Activated naive CD4-positive, alpha-beta T cell (primary cell): Measurements from ENCODE around the gene PHLDB1.

Experiments used
- DNase-seq, 4 experiments: peaks; one replicate each; lab custom pipeline; 2025; lab: John Stamatoyannopoulos, UW

The PHLDB1 gene

GRCh38 chr11:118621784-118622375 is 14.5 kb downstream of the PHLDB1 start:
- no peak for DNase-seq

DNA sequence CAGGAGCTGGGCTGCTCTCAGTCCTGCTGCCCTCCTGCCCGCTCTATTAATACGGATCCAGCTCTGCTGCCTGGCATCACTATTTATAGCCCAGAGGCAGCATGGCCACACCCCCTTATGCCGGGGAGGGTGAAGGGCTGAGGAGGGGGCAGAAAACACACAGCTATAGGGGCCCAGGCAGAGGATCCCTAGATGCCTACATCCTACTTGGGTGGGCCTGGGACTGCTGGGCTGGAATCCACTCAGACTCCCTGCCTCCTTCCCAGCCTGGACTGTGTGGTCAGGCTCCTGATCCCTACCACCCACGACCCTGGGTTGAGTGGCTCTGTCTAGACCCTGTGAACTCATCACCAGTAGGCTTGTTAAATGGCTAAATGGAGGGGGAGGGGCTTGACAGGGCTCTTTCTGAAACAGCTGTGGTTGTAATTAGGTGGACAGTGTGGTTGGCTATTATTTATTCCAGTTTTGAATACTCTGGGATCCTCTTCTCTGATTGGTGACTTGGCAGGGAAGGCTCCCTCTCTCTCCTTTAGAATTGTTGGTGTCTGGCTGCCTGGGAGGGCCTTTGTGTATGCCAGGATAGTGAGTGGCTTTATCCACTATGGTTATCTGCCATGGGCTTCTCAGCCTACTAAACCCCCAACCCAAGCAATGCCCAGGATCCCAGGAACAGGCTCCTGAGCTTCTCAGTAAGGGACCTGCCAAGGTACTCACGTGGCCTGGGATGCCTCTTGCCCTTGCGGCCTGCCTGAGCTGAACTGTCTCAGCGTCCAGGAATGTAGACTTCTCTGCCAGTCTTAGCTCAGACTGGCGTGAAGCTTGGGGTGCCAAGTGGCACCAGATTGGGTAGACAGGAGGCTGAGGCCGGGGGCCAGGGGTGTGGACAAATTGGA is 15.2 kb downstream of the PHLDB1 start:
- no peak for DNase-seq

DNA sequence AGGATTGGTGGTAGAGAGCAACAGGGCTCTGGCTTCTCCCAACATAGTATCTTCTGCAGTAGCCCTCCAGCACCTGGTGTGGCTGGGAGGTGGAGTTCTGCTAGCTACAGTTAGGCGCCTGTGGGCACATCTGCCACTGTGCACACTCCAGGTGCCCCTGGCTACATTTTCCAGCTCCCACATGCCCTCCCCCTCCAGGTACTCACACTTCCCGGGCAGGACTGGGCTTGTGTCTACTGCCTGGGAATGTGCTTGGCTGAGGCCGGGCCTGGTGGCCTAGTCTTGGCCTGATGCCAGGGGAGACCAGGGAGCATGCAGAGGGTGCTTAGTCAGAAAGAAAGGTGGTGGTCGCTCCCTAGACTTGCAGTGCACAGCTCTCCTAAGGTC is 15.8 kb downstream of the PHLDB1 start:
- no peak for DNase-seq

- DNase-seq: no peak
Measured at GRCh38 chr11:118625036-118625690, 17.7 kb downstream of the PHLDB1 start.

DNA sequence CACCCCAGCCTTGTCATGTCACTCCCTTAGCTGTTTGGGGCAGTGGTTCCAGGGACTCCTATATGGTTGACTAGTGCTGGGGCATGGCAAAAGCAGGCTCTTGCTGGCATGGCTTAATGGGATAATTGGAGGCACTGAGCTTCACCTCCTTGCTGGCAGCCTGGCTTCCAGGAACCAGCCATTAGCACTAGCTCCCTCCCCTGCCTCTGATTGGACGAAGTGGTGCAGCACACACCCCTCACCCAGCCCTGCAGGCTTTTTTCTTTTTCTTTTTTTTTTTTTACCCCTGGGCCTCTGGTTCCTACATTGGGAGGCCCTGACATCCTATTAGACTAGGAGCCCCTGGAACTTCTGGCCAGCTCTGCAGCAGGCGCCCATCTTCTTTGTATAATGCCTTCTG is 18.6 kb downstream of the PHLDB1 start:
- no peak for DNase-seq

- DNase-seq: no peak
Measured at GRCh38 chr11:118627566-118627965, 20.2 kb downstream of the PHLDB1 start.

DNA sequence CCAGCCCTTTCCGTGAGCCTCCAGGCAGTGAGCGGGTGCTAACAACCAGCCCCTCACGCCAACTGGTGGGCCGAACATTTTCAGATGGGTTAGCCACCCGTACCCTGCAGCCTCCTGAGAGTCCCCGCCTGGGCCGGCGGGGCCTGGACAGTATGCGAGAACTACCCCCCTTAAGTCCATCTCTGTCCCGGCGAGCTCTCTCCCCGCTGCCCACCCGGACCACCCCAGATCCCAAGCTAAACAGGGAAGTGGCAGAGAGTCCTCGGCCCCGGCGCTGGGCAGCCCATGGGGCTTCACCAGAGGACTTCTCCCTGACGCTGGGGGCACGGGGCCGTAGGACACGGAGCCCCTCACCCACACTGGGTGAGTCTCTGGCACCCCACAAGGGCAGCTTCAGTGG is 20.6 kb downstream of the PHLDB1 start:
- DNase-seq: no peak

- DNase-seq: no peak
Measured at GRCh38 chr11:118628432-118628831, 21.0 kb downstream of the PHLDB1 start.

- no peak for DNase-seq
Measured at GRCh38 chr11:118628861-118629549, 21.6 kb downstream of the PHLDB1 start.

DNA sequence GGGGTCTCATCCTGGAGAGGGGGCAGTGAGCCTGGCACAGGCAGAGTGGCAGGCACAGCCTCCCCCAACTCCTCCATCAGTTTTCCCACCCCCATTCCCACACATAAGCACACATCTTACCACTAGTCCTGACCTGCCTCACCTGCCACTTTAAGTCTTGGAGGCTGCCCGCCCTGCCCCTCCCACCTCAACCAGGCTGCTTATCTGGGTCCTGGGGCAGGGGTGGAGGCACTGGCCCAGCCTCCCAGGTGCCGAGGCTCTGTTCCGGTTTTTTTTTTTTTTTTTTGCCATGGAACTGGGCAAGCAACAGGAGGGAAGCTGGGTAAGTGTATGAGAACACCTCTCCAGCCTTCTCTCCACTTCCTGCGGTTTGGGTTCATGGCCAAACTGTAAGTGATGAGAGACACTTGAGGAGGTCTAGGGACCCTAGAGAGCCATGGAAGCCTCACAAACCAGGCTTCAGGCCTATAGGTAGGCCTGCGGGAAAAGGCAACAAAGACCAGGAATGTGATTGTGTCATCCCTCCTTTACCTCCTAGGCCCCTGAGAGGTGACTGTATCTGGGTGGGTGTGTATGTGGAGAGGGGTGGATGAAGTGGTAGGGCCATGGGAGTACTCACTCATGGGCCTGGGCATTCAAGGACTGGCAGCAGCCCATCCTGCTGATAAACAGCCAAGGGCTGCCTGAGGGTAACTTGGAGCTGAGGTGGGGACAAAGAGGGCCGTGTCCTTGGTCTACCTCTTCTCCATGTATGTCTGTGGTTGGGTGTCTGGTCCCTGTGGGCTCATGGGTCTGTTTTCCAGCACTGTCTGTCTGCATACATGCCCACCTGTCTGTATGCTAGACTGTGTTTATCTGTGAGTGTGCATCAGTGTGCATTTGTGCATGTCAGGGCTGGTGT is 22.6 kb downstream of the PHLDB1 start:
- DNase-seq: no peak

- DNase-seq: no peak
Measured at GRCh38 chr11:118631142-118631909, 23.9 kb downstream of the PHLDB1 start.

DNA sequence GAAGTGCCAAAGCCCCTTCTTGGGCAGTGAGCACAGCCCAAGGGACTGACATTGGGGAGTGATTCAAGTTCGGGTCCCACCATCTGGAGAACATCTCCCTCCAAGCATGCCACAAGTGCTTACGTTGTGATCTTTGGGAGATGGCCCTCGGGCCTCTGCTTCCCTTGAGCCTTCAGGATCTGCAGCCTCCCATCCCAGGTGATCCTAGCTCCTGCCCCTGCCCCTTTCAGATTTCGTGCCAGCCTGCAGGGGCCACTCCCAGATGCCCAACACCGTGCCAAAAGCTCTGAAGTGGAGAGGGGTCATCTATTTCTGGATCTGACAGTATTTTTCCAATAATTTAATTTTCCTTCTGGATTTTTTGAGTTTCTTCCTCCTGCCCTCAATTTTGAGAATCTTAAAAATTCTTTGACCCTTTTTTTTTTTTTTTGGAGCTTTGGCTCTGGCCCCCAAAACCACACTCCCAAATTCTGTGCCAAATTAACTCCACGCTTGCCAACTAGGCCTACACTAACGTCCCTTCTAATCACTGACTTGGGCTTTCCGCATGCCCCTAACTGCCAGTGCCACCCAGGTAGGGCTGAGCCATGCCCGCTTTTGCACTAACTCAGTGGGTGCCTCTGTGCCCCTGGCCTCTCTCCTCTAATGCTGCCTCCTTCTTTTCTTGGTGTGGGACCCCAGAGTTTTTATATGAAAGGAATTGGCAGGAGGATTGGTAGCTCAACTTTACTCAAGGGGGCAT is 25.3 kb downstream of the PHLDB1 start:
- no peak for DNase-seq

DNA sequence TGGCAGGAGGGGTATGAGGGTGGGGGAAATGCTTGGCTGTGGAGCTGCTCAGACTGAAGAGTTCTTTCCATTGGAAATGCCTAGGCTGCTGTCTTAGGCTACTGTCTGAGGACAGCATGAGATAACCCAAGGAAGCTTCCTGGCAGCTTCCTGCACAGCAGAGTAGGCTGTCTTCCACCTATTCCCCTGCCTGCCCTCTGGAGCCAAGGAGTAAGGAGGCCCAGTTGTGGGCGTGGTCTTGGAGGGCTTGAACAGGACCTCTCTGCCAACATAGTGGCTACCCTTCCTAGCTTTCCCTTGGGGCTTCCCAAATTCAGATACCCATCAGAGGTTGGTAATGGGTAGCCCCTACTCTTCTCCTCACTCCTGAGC is 25.9 kb downstream of the PHLDB1 start:
- no peak for DNase-seq

DNA sequence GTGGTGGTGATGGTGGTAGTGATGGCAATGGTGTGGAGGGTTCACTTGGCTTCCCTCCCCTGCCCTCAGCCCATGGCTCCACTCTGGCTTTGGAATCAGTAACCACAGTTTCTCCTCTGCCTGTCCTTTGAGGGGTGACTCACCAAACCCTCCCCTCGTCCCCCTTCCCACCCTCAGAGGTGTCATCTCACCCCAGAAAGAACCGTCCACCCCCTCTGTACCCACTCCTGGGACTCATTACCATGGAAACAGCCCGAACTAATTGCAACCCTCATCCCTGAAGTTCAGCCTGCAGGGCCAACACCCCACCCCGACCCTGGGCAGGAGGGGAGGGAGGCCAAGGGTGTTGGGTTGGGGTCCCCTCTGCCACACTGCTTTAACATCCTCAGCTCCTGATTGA is 26.6 kb downstream of the PHLDB1 start:
- no peak for DNase-seq

GRCh38 chr11:118634431-118635236 is 27.2 kb downstream of the PHLDB1 start:
- no peak for DNase-seq

- DNase-seq: no peak
Measured at GRCh38 chr11:118635237-118635591, 27.8 kb downstream of the PHLDB1 start.

GRCh38 chr11:118635642-118636041 is 28.2 kb downstream of the PHLDB1 start:
- no peak for DNase-seq

GRCh38 chr11:118636569-118637290 is 29.3 kb downstream of the PHLDB1 start:
- no peak for DNase-seq

- no peak for DNase-seq
Measured at GRCh38 chr11:118638726-118639125, 31.3 kb downstream of the PHLDB1 start.
